ENCODE data around the gene LAMP5.

- TF ChIP-seq CTCF (IDR thresholded peaks at IDR 0.05): no peak
- TF ChIP-seq POLR2A (IDR thresholded peaks at IDR 0.05): no peak
Observed at GRCh38 chr20:9510911-9511310, 3.5 kb upstream of the LAMP5 start.
